ENCODE results near the gene ACACA. TPM values are rescaled to one million over a fixed set of nuclear protein-coding genes. Genes with fewer than 3 reads are reported as not detected.

Gene ACACA
- total RNA-seq, 2 donors from 2014 or later: 37.3 to 39.1 TPM

DNA sequence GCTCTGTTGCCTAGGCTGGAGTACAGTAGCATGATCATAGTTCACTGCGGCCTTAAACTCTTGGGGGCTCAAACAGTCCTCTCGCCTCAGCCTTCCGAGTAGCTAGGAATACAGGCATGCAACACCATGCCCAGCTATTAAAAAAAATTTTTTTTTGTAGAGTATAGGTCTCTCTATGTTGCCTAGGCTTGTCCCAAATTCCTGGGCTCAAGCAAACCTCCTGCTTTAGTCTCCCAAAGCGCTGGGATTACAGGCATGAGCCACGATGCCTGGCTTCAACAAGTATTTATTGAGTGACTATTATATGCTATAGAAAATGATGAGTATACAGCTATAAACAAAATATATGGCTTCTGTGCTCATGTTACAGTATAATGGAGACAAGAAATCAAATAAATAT lies 97.6 kb downstream of the ACACA start:
- DNase-seq (ENCODE audit: low spot score): no peak
- intact Hi-C loops (cut with DNase I): no loop called here

- DNase-seq (ENCODE audit: low spot score): no peak
These were observed 101.2 kb downstream of the ACACA start for GRCh38 chr17:37305406-37305905.

DNA sequence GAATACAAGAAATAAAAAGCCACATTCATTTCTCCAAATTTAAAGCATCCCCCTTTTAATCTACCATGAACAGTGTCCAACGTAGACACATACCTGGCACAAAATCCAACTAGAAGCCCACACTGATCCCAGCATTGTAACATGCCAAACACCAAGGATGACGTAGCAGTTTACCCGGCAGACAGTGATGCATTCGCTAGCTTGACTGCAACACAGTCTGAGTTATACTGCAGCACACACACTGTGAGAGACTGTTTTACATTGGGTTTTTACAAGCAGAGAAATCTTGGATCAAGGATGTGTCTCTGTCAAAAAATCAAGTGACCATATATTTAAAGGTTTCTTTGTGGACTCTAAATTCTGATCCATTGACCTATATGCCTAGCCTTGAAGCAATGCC lies 105.3 kb downstream of the ACACA start:
- no peak for DNase-seq (ENCODE audit: low spot score)
- intact Hi-C loops (cut with DNase I): no loop called here

More at GRCh38 chr17:37305406-37305905, 101.2 kb downstream of the ACACA start:
- intact Hi-C loops (cut with DNase I): no loop called here

- intact Hi-C loops (cut with DNase I): no loop called here
- DNase-seq (ENCODE audit: low spot score): no peak
These were observed 106.0 kb downstream of the ACACA start for GRCh38 chr17:37300683-37301082.

DNA sequence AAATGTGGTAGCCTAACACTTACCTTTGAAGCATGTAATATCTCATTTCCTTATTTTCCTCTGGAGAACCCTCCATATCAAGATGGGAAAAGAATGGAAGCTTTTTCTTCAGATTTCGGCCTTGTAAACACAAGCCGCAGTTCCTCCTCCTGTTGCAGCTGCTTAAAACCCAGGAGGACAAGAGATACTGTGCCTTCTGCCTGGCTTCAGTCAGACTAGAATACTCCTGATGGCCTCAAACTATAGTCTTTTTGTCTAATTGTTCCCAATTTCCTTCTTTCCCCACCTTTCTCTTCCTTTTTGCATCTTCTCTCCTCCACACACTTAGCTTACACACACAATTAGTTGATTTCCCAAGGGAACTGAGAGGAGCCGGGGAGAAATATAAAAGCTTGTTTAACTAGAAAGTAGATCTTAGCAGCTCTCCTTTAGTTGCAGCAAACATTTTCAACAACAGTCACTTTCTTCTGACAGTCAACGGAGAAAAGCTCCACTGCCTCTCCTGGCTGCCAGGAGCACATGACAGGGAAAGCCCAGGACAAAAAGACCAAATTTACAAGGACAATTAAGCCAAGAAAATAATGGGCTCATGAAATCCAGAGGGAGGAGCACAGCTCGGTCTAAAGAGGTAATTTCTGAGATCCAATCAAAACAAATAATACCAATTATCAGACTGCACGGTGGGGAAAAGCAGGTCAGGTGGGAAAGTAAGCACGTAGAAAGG lies 107.2 kb downstream of the ACACA start:
- no peak for DNase-seq (ENCODE audit: low spot score)
- intact Hi-C loops (cut with DNase I): no loop called here

DNA sequence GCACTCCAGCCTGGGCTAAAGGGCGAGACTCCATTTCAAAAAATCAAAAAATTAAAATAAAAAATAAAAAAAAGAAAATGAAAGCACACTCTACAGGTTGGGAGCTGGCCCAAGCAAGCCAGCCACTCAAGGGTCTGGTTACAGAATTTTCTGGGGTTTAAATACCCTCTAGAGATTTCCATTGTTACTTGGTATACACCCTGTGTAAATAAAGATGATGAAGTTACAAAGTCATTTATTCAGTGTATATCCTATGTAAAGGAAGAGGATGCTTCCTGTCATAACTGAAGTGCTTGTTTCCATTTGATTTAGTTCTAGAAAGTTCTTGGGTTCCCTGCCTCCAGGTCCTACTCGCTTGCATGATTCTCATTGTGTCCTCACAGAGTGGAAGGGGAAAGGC lies 110.7 kb downstream of the ACACA start:
- intact Hi-C loops (cut with DNase I): no loop called here
- no peak for DNase-seq (ENCODE audit: low spot score)

DNA sequence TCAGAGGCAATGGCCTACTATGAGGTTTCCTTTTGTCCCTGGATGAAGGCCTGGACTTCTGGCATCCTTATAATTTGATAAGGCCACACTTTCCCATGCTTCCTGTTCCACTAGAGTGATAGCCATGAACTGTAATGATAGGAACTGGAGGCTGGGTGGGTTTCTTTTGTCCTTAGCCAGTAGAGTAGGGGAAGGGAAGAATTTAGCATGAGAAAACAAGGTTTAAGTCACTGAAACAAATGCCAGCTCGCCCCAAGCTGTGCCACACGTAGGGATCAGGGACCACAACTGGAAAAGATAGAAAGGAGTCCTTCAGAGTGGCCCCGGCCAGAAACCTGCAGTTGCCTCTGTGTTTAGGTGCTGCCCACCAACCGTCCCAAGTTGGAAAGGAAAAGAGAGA lies 111.7 kb downstream of the ACACA start:
- intact Hi-C loops (cut with DNase I): no loop called here
- no peak for DNase-seq (ENCODE audit: low spot score)

- intact Hi-C loops (cut with DNase I): no loop called here
- DNase-seq (ENCODE audit: low spot score): no peak
These were observed 112.9 kb downstream of the ACACA start for GRCh38 chr17:37293770-37294169.

GRCh38 chr17:37292429-37293139 lies 114.1 kb downstream of the ACACA start:
- intact Hi-C loops (cut with DNase I): no loop called here
- no peak for DNase-seq (ENCODE audit: low spot score)

DNA sequence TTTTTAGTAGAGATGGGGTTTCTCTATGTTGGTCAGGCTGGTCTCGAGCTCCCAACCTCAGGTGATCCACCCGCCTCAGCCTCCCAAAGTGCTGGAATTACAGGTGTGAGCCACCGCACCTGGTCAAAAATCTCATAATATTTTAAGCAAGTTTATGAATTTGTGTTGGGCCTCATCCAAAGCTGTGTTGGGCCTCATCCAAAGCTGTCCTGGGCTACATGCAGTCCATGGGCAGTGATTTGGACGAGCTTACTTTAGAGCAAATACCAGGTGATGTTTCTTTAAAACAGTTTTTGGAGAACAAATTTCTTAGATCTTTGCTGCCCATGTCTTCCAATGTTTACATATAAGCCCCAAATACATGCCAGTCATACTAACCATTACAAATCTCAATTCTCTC lies 115.3 kb downstream of the ACACA start:
- no peak for DNase-seq (ENCODE audit: low spot score)
- intact Hi-C loops (cut with DNase I): no loop called here

GRCh38 chr17:37286430-37286829 lies 120.2 kb downstream of the ACACA start:
- no peak for DNase-seq (ENCODE audit: low spot score)

DNA sequence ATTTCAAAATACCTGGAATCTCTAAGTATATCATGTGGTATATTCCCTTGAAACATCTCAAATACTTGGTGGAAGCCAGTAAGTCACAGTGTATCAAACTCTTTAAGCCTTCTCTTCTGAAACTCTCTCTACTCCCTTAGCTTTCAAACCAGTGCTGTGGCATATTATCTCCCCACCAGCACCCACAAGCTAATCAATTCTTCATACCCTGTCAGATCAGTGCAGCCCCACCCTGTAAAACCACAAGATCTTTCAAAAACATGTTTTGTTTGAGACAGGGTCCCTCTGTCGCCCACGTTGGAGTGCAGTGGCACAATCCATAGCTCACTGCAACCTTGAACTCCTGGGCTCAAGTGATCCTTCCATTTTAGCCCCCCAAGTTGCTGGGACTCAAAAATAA lies 122.4 kb downstream of the ACACA start:
- DNase-seq (ENCODE audit: low spot score): no peak
- intact Hi-C loops (cut with DNase I): no loop called here

More at GRCh38 chr17:37286430-37286829, 120.2 kb downstream of the ACACA start:
- intact Hi-C loops (cut with DNase I): no loop called here

DNA sequence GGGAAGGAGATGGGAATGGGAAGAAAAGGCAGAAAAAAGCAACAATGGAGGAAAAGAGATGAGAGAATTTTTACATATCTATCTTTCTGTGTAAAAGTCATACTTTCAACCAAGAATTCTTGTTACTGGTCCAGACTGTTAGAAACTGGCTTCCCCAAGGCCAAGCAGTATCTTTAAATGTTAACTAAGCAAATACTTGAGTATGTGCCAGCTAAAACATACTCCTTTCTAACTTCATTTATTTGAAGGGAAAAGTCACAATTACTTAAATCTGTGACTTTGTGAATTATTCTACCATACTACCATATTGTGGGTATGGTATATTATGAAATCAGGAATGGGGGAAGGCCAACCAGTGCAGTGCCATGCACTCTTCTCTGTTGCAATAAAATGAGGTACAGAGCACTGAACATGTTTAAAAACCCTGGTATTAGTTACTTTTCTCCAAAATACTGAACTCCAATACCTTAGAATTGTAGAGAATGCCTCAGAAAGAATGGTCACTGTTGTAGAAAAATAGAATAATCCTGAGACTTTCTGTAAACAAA lies 123.1 kb downstream of the ACACA start:
- intact Hi-C loops (cut with DNase I): no loop called here
- no peak for DNase-seq (ENCODE audit: low spot score)

DNA sequence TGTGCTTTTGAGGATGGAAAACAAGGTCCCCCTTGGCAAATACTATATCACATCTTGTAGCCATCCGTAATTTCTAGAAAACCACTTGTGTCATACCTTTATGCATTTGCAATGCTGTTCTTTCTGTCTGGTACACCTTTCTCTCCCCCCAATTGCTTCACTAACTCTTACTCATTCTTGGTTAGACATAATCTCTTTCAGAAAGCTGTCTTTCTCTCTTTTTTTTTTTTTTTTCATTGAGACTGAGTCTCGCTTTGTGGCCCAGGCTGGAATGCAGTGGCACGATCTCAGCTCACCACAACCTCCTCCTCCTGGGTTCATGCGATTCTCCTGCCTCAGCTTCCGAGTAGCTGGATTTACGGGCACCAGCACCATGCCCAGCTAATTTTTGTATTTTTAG lies 125.8 kb downstream of the ACACA start:
- intact Hi-C loops (cut with DNase I): no loop called here
- no peak for DNase-seq (ENCODE audit: low spot score)

DNA sequence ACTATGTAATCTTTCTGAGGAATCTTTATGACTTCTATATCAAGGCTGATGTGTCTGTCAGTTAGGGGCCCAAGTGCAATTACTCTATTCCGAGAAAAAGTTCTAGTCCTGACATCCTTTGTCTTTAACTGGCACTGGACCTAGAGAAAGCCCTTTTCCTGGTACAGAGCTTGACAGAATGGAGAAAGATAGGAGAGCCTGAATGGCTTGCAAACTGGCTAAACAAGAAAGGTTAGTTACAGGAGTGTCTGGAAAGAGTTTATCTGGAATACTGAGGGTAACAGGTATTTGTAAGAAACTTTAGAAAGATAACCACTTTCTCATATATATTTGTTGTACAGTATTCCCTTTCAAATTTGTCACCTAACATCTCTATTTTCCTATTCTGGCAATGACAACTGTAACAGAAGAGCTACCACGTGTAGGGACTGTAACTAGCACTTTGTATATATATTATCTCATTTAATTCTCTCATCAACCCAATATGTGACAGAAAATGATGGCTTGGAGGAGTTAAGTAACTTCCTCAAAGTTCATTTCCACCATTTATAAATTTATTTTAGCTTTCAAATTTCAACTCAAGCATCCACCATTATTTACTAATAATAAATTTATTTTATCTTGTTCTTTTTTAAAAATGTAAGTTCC lies 128.3 kb downstream of the ACACA start:
- intact Hi-C loops (cut with DNase I): no loop called here
- no peak for DNase-seq (ENCODE audit: low spot score)

DNA sequence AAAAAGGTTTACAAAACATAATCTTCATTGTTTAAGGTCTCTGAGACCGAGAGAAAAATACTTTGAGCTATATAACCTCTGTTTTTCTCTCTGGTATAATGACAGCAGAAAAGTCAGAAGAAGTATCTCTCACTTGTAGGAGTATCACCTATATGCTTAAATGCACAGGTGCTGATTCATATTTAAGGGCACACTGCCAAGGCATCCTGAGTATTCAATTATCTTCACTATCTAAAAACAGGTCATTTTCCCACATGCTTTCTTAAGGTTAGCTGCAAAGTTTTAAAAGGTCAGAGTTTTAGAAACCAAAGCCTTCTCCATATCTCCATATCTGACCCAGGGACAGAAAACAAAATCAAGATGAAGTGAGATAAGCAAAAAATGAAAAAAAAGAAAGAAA lies 130.2 kb downstream of the ACACA start:
- intact Hi-C loops (cut with DNase I): no loop called here
- DNase-seq (ENCODE audit: low spot score): no peak

DNA sequence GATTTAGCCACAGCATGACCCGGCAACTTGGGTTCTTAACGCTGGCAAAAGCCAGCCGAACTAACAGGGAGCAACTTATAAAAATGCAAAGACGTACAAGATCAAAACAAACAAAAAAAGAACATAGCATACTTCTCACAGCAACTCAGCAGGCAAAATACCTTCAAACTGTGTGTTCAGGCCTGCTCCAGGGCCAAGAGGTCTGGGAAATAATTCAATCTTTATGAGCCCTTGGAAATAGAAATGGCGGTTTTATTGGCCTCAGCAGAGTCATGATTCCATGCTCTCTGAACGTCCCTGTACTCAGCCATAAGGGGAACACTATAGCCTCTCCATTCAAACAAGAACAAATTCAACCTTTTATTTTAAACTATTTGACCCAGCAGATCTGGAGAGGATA lies 132.2 kb downstream of the ACACA start:
- DNase-seq (ENCODE audit: low spot score): no peak
- intact Hi-C loops (cut with DNase I): no loop called here

DNA sequence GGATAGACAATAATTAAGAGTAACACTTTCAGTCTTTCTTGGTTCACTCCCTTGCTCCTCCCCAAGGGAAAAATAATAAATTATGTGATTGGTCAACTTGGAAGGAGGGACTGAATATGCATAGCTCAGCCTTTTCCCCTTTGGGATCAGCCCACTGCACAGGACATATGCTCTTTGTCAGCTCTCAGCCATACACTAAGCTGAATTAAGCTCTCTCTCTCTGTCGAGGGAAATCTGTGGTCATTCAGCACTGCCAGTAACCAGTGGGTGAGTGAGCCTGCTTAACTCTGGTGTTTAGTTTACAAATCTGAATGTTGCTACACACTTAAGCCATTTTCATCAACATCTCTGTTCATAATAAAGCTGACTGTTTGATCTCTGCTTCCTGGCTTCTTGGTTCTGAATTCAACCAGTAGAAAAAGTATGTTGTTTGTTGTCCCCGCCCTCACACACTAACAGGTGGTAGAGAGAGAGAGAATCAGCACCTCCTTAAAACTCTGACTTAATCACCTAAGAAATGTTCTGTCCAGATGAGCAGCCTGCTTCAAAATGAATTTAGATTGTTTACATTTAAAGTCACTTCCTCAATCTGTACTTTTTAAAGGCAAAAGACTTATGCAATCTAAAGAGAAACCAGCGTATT lies 133.1 kb downstream of the ACACA start:
- intact Hi-C loops (cut with DNase I): no loop called here
- DNase-seq (ENCODE audit: low spot score): no peak

- intact Hi-C loops (cut with DNase I): no loop called here
- DNase-seq (ENCODE audit: low spot score): no peak
These were observed 141.0 kb downstream of the ACACA start for GRCh38 chr17:37265446-37266173.

Data from posterior vena cava (tissue), 2 donors.